ENCODE data around the gene SORBS1. TPM values are rescaled to one million over a fixed set of nuclear protein-coding genes. Genes with fewer than 3 reads are reported as not detected.
A peak's percentile ranks its signal among the peaks of the same experiment; 100 is the strongest.

SORBS1 gene
- total and polyA plus RNA-seq, 2 of the 13 experiments (the other 11 are each of a cell fraction or from before 2014, with no cell fraction given), result 16.8 to 39.8 TPM

DNA sequence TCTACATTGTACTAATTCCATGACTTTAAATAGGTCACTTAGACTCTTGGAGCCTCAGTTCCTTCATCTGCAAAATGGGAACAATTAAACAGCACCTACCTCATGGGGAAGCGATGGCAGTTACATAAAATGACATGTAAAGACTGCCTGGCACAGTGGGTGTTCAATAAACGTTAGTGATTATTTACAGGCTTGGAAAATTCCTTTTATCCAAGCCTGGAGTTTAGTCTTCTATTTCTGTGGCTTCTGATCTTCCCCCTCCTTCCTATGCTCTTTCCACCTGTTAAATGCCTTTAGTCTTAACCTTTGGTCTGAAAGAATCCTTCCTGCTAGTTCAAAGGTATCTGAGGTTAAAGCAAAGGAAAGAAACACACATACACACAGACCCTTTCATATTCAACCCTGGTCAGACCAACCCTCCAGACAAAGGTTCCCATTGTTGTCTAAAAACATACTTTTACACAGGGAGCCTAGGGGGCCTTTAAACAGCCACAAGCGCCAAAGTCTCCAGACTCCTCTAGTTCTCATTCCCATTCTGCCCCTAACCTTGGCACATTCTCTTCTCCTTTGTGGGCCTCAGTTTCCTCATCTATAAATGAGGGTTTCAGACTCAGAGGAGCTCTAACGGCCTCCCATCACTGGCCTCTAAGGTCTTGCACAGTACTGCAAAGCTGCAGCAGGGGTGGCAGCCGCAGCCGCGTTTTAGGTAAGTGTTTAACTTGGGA is 21.4 kb downstream of the SORBS1 start (continued):
- TF ChIP-seq HNF4A (CRISPR knock-in tag; IDR thresholded peaks at IDR 0.05), result peak; percentile 85
- no peak for TF ChIP-seq SIN3B (IDR thresholded peaks at IDR 0.05; ENCODE audit: low read length)
- peak; percentile 7; the same call in 1 of the 2 replicates for TF ChIP-seq FOXA3 (CRISPR knock-in tag; IDR thresholded peaks at IDR 0.05)
- TF ChIP-seq HIVEP1 (CRISPR knock-in tag; IDR thresholded peaks at IDR 0.05), result no peak
- TF ChIP-seq, protein P1, sequence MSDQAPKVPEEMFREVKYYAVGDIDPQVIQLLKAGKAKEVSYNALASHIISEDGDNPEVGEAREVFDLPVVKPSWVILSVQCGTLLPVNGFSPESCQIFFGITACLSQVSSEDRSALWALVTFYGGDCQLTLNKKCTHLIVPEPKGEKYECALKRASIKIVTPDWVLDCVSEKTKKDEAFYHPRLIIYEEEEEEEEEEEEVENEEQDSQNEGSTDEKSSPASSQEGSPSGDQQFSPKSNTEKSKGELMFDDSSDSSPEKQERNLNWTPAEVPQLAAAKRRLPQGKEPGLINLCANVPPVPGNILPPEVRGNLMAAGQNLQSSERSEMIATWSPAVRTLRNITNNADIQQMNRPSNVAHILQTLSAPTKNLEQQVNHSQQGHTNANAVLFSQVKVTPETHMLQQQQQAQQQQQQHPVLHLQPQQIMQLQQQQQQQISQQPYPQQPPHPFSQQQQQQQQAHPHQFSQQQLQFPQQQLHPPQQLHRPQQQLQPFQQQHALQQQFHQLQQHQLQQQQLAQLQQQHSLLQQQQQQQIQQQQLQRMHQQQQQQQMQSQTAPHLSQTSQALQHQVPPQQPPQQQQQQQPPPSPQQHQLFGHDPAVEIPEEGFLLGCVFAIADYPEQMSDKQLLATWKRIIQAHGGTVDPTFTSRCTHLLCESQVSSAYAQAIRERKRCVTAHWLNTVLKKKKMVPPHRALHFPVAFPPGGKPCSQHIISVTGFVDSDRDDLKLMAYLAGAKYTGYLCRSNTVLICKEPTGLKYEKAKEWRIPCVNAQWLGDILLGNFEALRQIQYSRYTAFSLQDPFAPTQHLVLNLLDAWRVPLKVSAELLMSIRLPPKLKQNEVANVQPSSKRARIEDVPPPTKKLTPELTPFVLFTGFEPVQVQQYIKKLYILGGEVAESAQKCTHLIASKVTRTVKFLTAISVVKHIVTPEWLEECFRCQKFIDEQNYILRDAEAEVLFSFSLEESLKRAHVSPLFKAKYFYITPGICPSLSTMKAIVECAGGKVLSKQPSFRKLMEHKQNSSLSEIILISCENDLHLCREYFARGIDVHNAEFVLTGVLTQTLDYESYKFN (CRISPR knock-in tag; conservative IDR thresholded peaks at IDR 0.05), result peak; percentile 85
- peak; percentile 61; the same call in 1 of the 2 replicates for TF ChIP-seq ZNF264 (CRISPR knock-in tag; IDR thresholded peaks at IDR 0.05)
- no peak for TF ChIP-seq ZKSCAN5 (CRISPR knock-in tag; IDR thresholded peaks at IDR 0.05)
- peak; percentile 79 for TF ChIP-seq TCF7 (IDR thresholded peaks at IDR 0.05; ENCODE audit: low read depth)
- TF ChIP-seq ZNF841 (CRISPR knock-in tag; IDR thresholded peaks at IDR 0.05; ENCODE audit: borderline replicate concordance), result no peak
- TF ChIP-seq IRX3 (CRISPR knock-in tag; IDR thresholded peaks at IDR 0.05; ENCODE audit: borderline replicate concordance, low read depth), result no peak
- TF ChIP-seq, protein P2, sequence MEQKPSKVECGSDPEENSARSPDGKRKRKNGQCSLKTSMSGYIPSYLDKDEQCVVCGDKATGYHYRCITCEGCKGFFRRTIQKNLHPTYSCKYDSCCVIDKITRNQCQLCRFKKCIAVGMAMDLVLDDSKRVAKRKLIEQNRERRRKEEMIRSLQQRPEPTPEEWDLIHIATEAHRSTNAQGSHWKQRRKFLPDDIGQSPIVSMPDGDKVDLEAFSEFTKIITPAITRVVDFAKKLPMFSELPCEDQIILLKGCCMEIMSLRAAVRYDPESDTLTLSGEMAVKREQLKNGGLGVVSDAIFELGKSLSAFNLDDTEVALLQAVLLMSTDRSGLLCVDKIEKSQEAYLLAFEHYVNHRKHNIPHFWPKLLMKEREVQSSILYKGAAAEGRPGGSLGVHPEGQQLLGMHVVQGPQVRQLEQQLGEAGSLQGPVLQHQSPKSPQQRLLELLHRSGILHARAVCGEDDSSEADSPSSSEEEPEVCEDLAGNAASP (CRISPR knock-in tag; IDR thresholded peaks at IDR 0.05; ENCODE audit: borderline replicate concordance), result peak; percentile 73; the same call in 1 of the 2 replicates
- peak; percentile 63; the same call in 1 of the 2 replicates for TF ChIP-seq KDM6A (CRISPR knock-in tag; IDR thresholded peaks at IDR 0.05; ENCODE audit: low read depth)
- peak; percentile 58; the same call in 1 of the 2 replicates for TF ChIP-seq ETV5 (CRISPR knock-in tag; IDR thresholded peaks at IDR 0.05; ENCODE audit: borderline replicate concordance)
- TF ChIP-seq SUZ12 (IDR thresholded peaks at IDR 0.05; ENCODE audit: low read depth, low read length), result no peak
- TF ChIP-seq, protein P3, sequence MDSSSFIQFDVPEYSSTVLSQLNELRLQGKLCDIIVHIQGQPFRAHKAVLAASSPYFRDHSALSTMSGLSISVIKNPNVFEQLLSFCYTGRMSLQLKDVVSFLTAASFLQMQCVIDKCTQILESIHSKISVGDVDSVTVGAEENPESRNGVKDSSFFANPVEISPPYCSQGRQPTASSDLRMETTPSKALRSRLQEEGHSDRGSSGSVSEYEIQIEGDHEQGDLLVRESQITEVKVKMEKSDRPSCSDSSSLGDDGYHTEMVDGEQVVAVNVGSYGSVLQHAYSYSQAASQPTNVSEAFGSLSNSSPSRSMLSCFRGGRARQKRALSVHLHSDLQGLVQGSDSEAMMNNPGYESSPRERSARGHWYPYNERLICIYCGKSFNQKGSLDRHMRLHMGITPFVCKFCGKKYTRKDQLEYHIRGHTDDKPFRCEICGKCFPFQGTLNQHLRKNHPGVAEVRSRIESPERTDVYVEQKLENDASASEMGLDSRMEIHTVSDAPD (CRISPR knock-in tag; IDR thresholded peaks at IDR 0.05), result no peak
- TF ChIP-seq ZNF225 (CRISPR knock-in tag; IDR thresholded peaks at IDR 0.05), result no peak
- no peak for TF ChIP-seq NFKB2 (CRISPR knock-in tag; IDR thresholded peaks at IDR 0.05; ENCODE audit: borderline replicate concordance)
- TF ChIP-seq RAD21 (CRISPR knock-in tag; IDR thresholded peaks at IDR 0.05), result no peak
- TF ChIP-seq PPARG (CRISPR knock-in tag; conservative IDR thresholded peaks at IDR 0.05), result peak; percentile 90
- no peak for TF ChIP-seq RELA (CRISPR knock-in tag; IDR thresholded peaks at IDR 0.05)
- TF ChIP-seq TEAD3 (CRISPR knock-in tag; optimal IDR thresholded peaks at IDR 0.05; ENCODE audit: borderline replicate concordance), result peak; percentile 39
- no peak for TF ChIP-seq RFX3 (CRISPR knock-in tag; IDR thresholded peaks at IDR 0.05)
- TF ChIP-seq SATB2 (CRISPR knock-in tag; IDR thresholded peaks at IDR 0.05), result no peak
- TF ChIP-seq SOX13 (IDR thresholded peaks at IDR 0.05), result no peak
- peak in 1 of 2 experiments; percentile 84; a peak in 2 of 4 replicates for TF ChIP-seq SOX13 (CRISPR knock-in tag; conservative IDR thresholded peaks at IDR 0.05 in 1 of 2, IDR thresholded peaks at IDR 0.05 in 1 of 2)
